Thymus (tissue), 11 donors: ENCODE results near the gene MADD. TPM values are rescaled to one million over a fixed set of nuclear protein-coding genes. Genes with fewer than 3 reads are reported as not detected.

Source experiments
- DNase-seq, 9 donors: peaks; one replicate each; pipeline ENCODE4 v3.0.0-alpha.2; 2013; ENCODE audit warnings: low spot score in 9 of 9, low read depth in 6 of 9, missing footprints in 1 of 9
- H3K27ac ChIP-seq, 2 donors: one replicate each; pipeline ENCODE4 v1.5.1; 2013; ENCODE audit warnings: control low read depth in 1 of 2, low read depth in 1 of 2, low read length in 1 of 2, mild to moderate bottlenecking in 1 of 2, moderate library complexity in 1 of 2
- H3K27me3 ChIP-seq, 2 donors: one replicate each; pipeline ENCODE4 v1.5.1; 2013; ENCODE audit warnings: low read length in 1 of 2; ENCODE audit not compliant: control insufficient read depth in 2 of 2, insufficient read depth in 1 of 2
- H3K36me3 ChIP-seq, 2 donors: one replicate each; pipeline ENCODE4 v1.5.1; 2013; ENCODE audit warnings: low read length in 1 of 2, mild to moderate bottlenecking in 1 of 2, moderate library complexity in 1 of 2; ENCODE audit not compliant: control insufficient read depth in 2 of 2, insufficient read depth in 2 of 2
- H3K4me1 ChIP-seq, 2 donors: one replicate each; pipeline ENCODE4 v1.5.1; 2013; ENCODE audit warnings: low read length in 2 of 2; ENCODE audit not compliant: control insufficient read depth in 2 of 2, insufficient read depth in 2 of 2
- H3K4me3 ChIP-seq, 2 donors: one replicate each; pipeline ENCODE4 v1.5.1; 2013; ENCODE audit warnings: low read length in 2 of 2, control low read depth in 1 of 2, mild to moderate bottlenecking in 1 of 2
- H3K9me3 ChIP-seq, 2 donors: one replicate each; pipeline ENCODE4 v1.5.1; 2013; ENCODE audit warnings: low read length in 1 of 2, mild to moderate bottlenecking in 1 of 2; ENCODE audit not compliant: control insufficient read depth in 2 of 2, insufficient read depth in 1 of 2
- WGBS: extraction: QIAGEN DNeasy Blood & Tissue Kit; methylation state at CpG from one replicate; pipeline ENCODE4 v1.1.7; 2013; 5-methylcytosine and 5-hydroxymethylcytosine counted together
- polyA plus RNA-seq: library from polyadenylated mRNA; stranded (reverse); fragments of 200-250 nt; gene quantifications from one replicate; pipeline ENCODE4 v1.2.3, GENCODE V29; 2013
- total RNA-seq: library from RNA; stranded (reverse); fragments of 120-200 nt; gene quantifications from one replicate; pipeline ENCODE4 v1.2.4, GENCODE V29; 2013
- donor health status: healthy.

MADD gene
- total and polyA plus RNA-seq, 2 donors, result 17.0 to 26.0 TPM

DNA sequence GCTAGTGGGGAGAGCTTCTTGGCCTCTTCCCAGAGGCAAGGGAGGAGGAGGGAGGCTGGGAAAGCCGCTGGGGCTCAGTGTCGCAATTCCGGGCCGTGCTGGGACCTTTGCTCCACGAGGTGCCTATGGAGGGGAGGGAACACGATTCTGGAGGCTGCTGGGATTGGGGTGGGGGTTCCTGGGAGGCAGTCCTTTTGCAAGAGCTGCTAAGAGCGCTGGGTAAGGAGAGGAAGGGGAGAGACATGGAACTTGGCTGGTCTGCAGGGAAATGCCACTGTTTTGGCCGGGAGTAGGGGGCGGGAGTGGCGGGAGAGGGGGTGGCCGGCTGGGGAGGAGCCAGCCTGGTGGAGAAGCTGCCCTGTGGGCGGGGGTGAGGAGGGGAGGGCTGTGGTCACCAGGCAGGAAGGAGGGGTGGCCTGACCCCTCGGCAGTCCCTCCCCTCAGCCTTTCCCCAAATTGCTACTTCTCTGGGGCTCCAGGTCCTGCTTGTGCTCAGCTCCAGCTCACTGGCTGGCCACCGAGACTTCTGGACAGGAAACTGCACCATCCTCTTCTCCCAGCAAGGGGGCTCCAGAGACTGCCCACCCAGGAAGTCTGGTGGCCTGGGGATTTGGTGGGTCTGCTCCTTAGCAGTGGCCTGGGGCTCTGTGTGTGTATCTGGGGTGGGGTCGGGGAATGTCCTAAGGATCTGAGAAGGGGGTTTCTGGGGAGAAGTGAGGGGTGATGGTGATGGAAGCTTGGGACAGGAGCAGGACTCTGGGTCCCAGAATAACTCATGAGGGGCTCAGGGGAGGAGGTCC is 12.2 kb upstream of the MADD start, which contains the start of gene NR1H3:
TSS of gene NR1H3 (plus strand) at position 480 of the 800 bp plus-strand sequence. CDS start 1,221 bp downstream, outside the sequence.
- peaks cover 5 to 22% of the 10 kb centered on the region in 2 donors for H3K4me1 ChIP-seq
- DNase-seq, result no peak
- H3K4me3 ChIP-seq, result peak within 1 kb of the TSS in 1 of 2 donors; percentile 10
- peak within 1 kb of the TSS; percentile 43 to 46 for H3K27ac ChIP-seq
- H3K27me3 ChIP-seq, result no peaks in the 10 kb centered on the region
- WGBS, result 56% methylated on average over 14 of the region's 15 CpGs
- peaks cover 0 to 5% of the 10 kb centered on the region in 2 donors for H3K36me3 ChIP-seq
- no peaks in the 10 kb centered on the region for H3K9me3 ChIP-seq

DNA sequence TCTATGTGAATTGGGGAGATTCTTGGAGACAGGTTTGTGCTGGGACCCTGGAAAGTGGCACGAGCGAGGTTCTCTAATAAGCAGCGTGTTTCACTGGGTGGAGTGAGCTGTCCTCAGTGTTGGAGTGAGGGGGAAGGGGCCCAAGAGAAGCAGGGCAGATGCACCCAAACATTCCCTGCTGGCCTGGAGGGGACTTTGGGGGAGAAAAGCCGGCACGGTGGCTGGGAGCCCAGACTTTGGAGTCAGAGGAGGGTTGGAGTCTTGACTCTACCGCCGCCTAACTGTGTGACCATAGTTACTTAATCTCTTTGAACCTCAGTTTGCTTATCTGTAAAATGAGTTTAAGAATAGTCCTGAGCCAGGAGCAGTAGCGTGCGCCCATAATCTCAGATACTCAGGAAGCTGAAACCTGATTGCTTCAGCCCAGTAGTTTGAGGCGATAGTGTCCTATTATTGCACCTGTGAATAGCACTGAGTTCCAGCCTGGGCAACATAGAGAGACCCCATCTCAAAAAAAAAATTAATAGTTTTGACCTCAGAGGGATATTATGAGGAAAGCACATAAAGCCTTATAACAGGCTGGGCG is 11.5 kb upstream of the MADD start:
- H3K27ac ChIP-seq, result peak overlapping the region in 1 of 2 donors; percentile 36
- 87% methylated on average over 11 of the region's 11 CpGs for WGBS
- H3K9me3 ChIP-seq, result no peaks in the 10 kb centered on the region
- DNase-seq, result no peak
- no peaks in the 10 kb centered on the region for H3K27me3 ChIP-seq
- peaks cover 0 to 5% of the 10 kb centered on the region in 2 donors for H3K36me3 ChIP-seq
- H3K4me1 ChIP-seq, result peaks cover 5 to 22% of the 10 kb centered on the region in 2 donors
- H3K4me3 ChIP-seq, result peak overlapping the region in 1 of 2 donors; percentile 10

DNA sequence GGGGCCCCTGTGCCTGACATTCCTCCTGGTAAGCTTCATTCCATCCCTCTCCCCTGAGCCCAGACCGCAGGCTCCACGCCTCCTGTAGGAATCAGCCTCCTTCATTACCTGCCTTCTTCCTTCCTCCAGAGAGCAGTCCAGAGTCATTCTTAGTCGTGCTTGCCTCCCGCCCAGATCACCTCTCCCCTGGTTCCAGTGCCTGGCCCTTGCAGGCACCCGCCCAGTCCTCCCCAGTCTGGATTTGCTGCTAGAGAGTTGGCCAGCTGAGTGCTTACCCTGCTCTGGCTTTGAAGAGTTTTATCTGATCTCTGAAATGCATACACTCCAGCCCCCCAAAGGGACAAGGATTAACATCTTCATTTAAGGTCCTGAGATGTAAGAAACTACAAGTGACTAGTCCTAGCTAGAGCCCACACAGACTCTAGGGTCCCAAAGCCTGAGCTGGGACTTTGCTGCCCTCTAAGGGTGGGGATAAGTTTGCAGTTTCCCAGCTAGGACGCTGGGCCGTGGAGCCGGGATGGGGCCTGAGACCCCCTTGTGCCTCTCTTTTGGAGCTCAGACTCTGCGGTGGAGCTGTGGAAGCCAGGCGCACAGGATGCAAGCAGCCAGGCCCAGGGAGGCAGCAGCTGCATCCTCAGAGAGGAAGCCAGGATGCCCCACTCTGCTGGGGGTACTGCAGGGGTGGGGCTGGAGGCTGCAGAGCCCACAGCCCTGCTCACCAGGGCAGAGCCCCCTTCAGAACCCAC is 10.5 kb upstream of the MADD start:
- peak in 2 of 9 donors; percentile 53 to 67 for DNase-seq
- H3K4me3 ChIP-seq, result no peak overlapping the region
- peak overlapping the region in 1 of 2 donors; percentile 49 for H3K27ac ChIP-seq
- H3K4me1 ChIP-seq, result peaks cover 5 to 13% of the 10 kb centered on the region in 2 donors
- H3K27me3 ChIP-seq, result no peaks in the 10 kb centered on the region
- WGBS, result 42% methylated on average over 10 of the region's 10 CpGs
- H3K9me3 ChIP-seq, result no peaks in the 10 kb centered on the region
- peaks cover 0 to 2% of the 10 kb centered on the region in 2 donors for H3K36me3 ChIP-seq

DNA sequence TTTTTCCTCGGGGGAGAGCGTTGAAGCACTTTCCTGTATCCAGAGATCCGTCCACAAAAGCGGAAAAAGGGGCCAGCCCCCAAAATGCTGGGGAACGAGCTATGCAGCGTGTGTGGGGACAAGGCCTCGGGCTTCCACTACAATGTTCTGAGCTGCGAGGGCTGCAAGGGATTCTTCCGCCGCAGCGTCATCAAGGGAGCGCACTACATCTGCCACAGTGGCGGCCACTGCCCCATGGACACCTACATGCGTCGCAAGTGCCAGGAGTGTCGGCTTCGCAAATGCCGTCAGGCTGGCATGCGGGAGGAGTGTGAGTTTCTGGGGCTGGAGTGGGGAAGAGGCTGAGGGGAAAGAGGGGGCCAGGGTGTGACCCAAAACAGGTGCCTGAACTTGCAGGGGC is 9.6 kb upstream of the MADD start:
- Histone ChIP-seq H3K4me1 (peaks cover 5 to 9% of the 10 kb centered on the region in 2 donors), H3K9me3 (no peaks in the 10 kb centered on the region), H3K36me3 (peaks cover 0 to 2% of the 10 kb centered on the region in 2 donors), H3K4me3 (no peak overlapping the region), H3K27me3 (no peaks in the 10 kb centered on the region), H3K27ac (no peak overlapping the region)
- WGBS, result 94% methylated on average over 19 of the region's 19 CpGs
- no peak for DNase-seq

DNA sequence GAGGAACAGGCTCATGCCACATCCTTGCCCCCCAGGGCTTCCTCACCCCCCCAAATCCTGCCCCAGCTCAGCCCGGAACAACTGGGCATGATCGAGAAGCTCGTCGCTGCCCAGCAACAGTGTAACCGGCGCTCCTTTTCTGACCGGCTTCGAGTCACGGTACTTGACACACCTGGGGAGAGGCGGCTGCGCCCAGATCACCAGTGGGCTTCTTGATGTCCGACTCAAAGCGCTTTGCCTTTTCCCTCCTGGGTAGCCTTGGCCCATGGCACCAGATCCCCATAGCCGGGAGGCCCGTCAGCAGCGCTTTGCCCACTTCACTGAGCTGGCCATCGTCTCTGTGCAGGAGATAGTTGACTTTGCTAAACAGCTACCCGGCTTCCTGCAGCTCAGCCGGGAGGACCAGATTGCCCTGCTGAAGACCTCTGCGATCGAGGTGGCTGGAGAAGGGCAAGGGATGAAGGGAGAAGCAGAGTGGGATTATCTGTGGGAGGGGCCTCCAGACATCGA is 8.6 kb upstream of the MADD start:
- Histone ChIP-seq H3K27me3 (no peaks in the 10 kb centered on the region), H3K36me3 (peaks cover 0 to 2% of the 10 kb centered on the region in 2 donors), H3K27ac (no peak overlapping the region), H3K4me1 (peaks cover 5 to 12% of the 10 kb centered on the region in 2 donors), H3K4me3 (no peak overlapping the region), H3K9me3 (no peaks in the 10 kb centered on the region)
- WGBS, result 96% methylated on average over 22 of the region's 22 CpGs
- DNase-seq, result no peak

DNA sequence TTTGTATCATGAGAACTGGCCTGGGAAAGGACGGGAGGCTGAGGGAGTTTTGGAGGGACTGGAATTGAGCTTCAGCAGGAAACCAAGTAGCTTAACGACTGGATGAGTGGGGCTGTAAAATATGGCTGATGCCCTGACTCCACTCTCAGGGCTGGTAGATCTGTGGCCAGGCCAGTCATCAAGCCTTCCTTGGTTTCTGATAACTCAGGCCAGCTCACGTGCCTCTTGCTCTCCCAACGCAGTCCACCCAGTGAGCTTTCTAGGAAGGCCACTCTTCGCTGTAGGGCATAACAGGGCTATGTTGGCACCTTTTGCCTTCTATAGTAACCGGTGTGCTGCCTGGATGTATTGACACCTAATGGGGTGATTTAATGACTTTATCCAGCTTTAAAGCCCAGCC is 5.8 kb upstream of the MADD start:
- H3K27me3 ChIP-seq, result no peaks in the 10 kb centered on the region
- no peak overlapping the region for H3K4me3 ChIP-seq
- peaks cover 0 to 2% of the 10 kb centered on the region in 2 donors for H3K36me3 ChIP-seq
- H3K27ac ChIP-seq, result no peak overlapping the region
- no peaks in the 10 kb centered on the region for H3K9me3 ChIP-seq
- peaks cover 5 to 26% of the 10 kb centered on the region in 2 donors for H3K4me1 ChIP-seq
- no peak for DNase-seq
- 98% methylated on average over 6 of the region's 6 CpGs for WGBS

DNA sequence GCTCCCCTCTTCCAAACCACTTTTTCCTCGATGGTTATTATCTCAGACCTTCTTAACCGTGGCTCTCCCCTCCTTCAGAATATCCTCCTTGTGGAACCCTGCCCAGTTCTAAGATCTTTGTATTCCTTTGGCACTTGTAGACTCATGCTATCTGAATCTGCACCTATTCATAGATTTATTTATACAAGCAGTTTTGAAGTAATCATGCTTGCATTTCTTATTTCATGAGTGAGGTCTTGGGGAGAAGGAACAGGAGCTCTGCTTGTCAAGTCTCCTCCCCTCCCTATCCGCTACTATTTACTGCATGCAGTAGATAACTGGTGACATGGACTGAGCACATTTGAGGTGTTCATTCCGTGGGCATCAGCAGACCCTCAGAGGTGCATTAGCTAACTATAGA is 5.4 kb upstream of the MADD start:
- WGBS, result 98% methylated on average over 4 of the region's 4 CpGs
- peaks cover 0 to 2% of the 10 kb centered on the region in 2 donors for H3K36me3 ChIP-seq
- H3K27me3 ChIP-seq, result no peaks in the 10 kb centered on the region
- H3K9me3 ChIP-seq, result no peaks in the 10 kb centered on the region
- H3K4me3 ChIP-seq, result no peak overlapping the region
- H3K4me1 ChIP-seq, result peaks cover 3 to 24% of the 10 kb centered on the region in 2 donors
- no peak for DNase-seq
- no peak overlapping the region for H3K27ac ChIP-seq

DNA sequence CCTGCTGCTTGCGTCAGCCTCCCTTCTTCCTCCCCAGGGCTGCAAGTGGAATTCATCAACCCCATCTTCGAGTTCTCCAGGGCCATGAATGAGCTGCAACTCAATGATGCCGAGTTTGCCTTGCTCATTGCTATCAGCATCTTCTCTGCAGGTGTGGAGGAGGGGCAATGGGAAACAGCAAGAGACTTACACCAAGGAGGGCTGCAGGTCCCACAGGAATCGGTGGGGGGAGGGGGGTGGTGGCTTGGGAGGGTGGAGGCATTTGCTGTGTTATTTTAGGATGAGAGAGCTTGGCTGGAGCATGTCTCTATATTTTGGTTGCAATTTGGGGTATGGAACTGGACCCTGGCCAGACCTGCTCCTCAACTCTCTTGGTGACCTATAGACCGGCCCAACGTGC is 2.1 kb upstream of the MADD start:
- Histone ChIP-seq H3K9me3 (no peaks in the 10 kb centered on the region), H3K4me1 (peaks cover 12 to 40% of the 10 kb centered on the region in 2 donors), H3K27ac (peak overlapping the region in 1 of 2 donors; percentile 99), H3K4me3 (no peak overlapping the region), H3K27me3 (no peaks in the 10 kb centered on the region), H3K36me3 (no peaks in the 10 kb centered on the region)
- no peak for DNase-seq
- WGBS, result 83% methylated on average over 6 of the region's 6 CpGs
